IPS-18a (cell line): ENCODE data around the gene SNX4.
"Not testable (repeated sequence)": the region's sequence is repeated elsewhere in the genome, so short reads cannot be mapped to it uniquely, and the experiment has no call there.

Experiments
- H3K27ac ChIP-seq: one replicate; pipeline ENCODE4 v1.5.1; 2013; ENCODE audit warnings: low read length
- H3K27me3 ChIP-seq: one replicate; pipeline ENCODE4 v1.6.1; 2013; ENCODE audit warnings: mild to moderate bottlenecking, low read length; ENCODE audit not compliant: control insufficient read depth, insufficient read depth
- H3K36me3 ChIP-seq: one replicate; pipeline ENCODE4 v1.6.1; 2013; ENCODE audit warnings: low read depth, low read length; ENCODE audit not compliant: control insufficient read depth
- H3K4me1 ChIP-seq: one replicate; pipeline ENCODE4 v1.6.1; 2013; ENCODE audit warnings: low read depth, low read length; ENCODE audit not compliant: control insufficient read depth
- H3K4me3 ChIP-seq: one replicate; pipeline ENCODE4 v1.5.1; 2013; ENCODE audit warnings: low read length
- H3K9ac ChIP-seq: one replicate; pipeline ENCODE4 v1.6.1; 2013; ENCODE audit warnings: mild to moderate bottlenecking, low read length, moderate library complexity
- H3K9me3 ChIP-seq: one replicate; pipeline ENCODE4 v1.6.1; 2013; ENCODE audit warnings: low read depth, low read length; ENCODE audit not compliant: control insufficient read depth

The SNX4 gene

DNA sequence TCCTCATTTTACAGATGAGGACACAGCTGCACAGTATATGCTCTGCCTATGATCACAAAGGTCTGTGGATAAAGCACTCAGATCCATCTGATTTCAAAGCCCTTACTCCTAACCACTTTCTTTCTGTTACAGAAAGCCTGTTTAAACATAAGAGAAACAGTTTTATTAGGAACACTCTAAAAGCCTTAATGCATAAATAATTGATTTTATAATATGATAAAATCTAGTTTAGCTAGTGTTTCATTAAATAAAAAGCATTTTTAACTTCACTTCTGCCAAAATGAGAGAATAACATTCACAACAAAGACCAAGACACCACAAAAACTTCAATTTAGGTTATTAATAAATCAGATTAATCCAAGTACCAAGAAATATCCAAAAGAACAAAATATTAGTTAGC lies 21.4 kb downstream of the SNX4 start:
- Histone ChIP-seq H3K4me1 (no peaks in the 10 kb centered on the region), H3K27me3 (no peaks in the 10 kb centered on the region), H3K4me3 (no peak overlapping the region), H3K9me3 (no peaks in the 10 kb centered on the region), H3K27ac (no peak overlapping the region), H3K9ac (no peak overlapping the region), H3K36me3 (peaks cover 24% of the 10 kb centered on the region)

DNA sequence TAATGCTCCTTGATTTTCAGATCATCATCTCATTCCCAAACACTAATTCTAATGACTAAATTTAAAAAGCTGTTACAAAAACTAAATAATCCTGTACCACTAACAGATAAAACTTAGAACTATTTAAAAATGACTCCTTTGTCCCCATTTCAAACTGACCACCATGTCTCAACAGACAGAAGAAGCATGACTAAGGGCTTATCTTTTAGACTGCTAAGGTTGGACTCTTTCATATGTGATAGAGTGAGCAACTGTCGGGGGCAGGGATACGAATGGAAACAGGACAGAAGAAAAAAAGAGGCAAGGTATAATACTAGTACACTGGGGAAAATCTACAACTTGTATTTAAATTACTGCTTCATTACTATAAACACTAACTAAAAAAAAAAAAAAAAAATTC lies 23.3 kb downstream of the SNX4 start:
- no peaks in the 10 kb centered on the region for H3K27me3 ChIP-seq
- H3K36me3 ChIP-seq: peaks cover 27% of the 10 kb centered on the region
- H3K4me1 ChIP-seq: no peaks in the 10 kb centered on the region
- no peak overlapping the region for H3K27ac ChIP-seq
- H3K9me3 ChIP-seq: no peaks in the 10 kb centered on the region
- H3K4me3 ChIP-seq: no peak overlapping the region
- no peak overlapping the region for H3K9ac ChIP-seq

DNA sequence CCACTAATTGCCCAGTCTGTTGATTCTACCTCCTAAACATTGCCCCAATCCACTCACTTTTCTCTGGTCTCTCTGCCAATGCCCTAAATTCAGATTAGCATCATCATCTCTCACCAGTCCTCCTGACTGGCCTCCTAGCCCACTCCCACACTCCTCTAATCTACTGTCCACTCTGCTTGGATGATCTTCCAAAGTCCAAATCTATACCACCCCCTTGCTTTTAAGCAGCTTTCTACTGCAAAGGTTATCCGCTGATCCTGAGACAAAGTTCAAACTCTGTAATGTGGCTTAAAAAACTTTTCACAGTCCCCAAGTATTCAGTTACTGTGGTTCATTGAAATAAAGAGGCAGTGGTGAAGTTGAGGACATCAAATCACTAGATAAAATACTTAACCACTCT lies 37.6 kb downstream of the SNX4 start:
- H3K9me3 ChIP-seq: no peaks in the 10 kb centered on the region
- H3K27ac ChIP-seq: no peak overlapping the region
- no peaks in the 10 kb centered on the region for H3K27me3 ChIP-seq
- H3K4me1 ChIP-seq: no peaks in the 10 kb centered on the region
- peaks cover 10% of the 10 kb centered on the region for H3K36me3 ChIP-seq
- H3K4me3 ChIP-seq: no peak overlapping the region
- no peak overlapping the region for H3K9ac ChIP-seq

DNA sequence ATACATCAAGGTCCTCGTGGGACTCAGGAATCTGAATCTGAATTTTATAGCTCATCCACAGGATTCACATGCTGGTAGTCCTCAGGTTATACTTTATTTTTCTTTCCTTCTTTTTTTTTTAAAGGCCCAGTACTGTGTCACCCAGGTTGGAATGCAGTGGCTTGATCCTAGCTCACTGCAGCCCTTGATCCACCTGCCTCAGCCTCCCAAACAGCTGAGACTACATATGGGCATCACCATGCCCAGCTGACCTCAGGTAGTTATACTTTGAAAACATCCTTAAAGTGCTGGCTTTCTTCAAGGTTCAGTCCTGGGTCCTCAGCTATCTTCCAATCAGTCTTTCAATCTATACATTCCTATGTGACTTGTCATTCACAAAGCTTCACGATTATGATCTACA lies 38.2 kb downstream of the SNX4 start:
- H3K27me3 ChIP-seq: no peaks in the 10 kb centered on the region
- no peaks in the 10 kb centered on the region for H3K9me3 ChIP-seq
- H3K27ac ChIP-seq: no peak overlapping the region
- H3K4me3 ChIP-seq: no peak overlapping the region
- no peak overlapping the region for H3K9ac ChIP-seq
- H3K4me1 ChIP-seq: no peaks in the 10 kb centered on the region
- peaks cover 11% of the 10 kb centered on the region for H3K36me3 ChIP-seq

DNA sequence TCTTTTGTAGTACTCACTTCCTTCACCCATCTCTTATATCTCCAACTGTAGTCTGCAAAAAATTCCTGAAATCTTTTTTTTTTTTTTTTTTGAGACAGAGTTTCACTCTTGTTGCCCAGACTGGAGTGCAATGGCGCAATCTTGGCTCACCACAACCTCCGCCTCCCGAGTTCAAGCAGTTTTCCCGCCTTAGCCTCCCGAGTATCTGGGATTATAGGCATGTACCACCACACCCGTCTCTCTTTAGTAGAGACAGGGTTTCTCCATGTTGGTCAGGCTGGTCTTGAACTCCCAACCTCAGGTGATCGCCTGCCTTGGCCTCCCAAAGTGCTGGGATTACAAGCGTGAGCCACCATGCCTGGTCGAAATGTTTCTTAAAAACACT lies 38.6 kb downstream of the SNX4 start:
- H3K9me3 ChIP-seq, H3K27ac ChIP-seq, H3K4me3 ChIP-seq, H3K9ac ChIP-seq, H3K27me3 ChIP-seq, H3K4me1 ChIP-seq: not testable (repeated sequence)
- peaks cover 11% of the 10 kb centered on the region for H3K36me3 ChIP-seq

DNA sequence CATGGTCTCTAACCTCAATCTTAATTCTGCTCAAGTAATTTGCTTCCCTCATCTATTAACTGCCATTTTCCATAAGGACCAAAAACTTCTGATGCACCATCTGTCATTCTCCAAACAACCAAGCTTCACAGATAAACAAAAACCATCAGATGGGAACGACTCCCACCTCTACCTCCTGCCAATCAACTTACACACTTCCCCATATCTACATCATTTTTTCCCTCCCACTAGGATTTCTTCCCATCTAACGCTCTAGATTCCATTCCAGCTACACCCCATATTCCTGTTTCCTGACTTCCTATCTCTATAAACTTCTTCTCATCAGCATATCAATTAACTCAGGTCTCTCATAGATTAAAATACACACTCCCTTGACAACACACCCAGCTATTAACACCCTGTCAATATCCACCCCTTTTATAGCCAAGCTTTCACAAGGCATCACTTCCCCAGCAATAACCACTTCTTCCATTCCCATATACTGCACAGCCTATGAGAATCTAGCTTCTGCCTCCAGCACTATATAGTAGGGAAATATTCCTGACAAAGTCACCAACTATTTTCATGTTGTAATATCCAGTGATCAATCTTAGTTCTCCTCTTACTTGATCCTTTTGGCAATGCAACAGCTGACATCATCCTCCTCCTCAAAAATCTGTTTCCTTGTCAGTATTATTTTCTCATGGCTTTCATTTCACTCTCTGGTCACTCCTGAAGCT lies 39.2 kb downstream of the SNX4 start:
- H3K36me3 ChIP-seq: peaks cover 11% of the 10 kb centered on the region
- H3K4me1 ChIP-seq: no peaks in the 10 kb centered on the region
- H3K27me3 ChIP-seq: no peaks in the 10 kb centered on the region
- no peak overlapping the region for H3K4me3 ChIP-seq
- no peak overlapping the region for H3K27ac ChIP-seq
- H3K9me3 ChIP-seq: no peaks in the 10 kb centered on the region
- H3K9ac ChIP-seq: no peak overlapping the region

DNA sequence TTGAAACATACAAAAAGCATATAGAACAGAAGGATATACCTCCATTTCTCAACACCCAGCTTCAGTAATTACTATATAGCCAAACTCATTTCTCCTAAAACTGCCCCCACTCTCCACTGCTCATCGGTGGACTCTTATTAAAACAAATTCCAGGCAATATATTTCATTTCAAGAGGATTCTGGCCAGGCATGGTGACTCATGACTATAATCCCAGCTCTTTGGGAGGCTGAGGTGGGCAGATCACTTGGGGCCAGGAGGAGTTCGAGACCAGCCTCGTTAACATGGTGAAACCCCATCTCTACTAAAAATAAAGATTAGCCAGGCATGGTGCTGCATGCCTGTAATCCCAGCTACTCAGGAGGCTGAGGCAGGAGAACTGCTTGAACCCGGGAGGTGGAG lies 40.9 kb downstream of the SNX4 start:
- peaks cover 11% of the 10 kb centered on the region for H3K36me3 ChIP-seq
- no peaks in the 10 kb centered on the region for H3K4me1 ChIP-seq
- no peaks in the 10 kb centered on the region for H3K9me3 ChIP-seq
- H3K27me3 ChIP-seq: no peaks in the 10 kb centered on the region
- no peak overlapping the region for H3K27ac ChIP-seq
- no peak overlapping the region for H3K4me3 ChIP-seq
- no peak overlapping the region for H3K9ac ChIP-seq

DNA sequence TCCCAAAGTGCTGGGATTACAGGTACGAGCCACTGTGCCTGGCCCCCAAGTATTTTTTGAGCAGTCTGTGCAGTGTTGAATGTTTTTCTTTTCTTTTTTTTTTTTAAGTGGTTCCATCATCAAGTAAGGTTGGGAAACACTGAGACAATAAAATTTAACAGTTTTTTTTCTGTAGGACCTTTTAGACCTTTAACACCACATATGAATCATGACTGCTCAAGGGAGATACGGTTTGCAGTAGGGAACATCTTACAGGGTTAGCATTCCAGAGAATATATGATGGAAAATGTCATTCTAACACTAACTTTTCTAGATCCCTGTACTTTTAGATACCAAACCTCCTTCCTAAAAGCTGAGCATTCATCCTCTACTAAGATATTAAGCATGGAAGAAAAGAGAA lies 41.7 kb downstream of the SNX4 start:
- Histone ChIP-seq H3K4me1 (no peaks in the 10 kb centered on the region), H3K9me3 (no peaks in the 10 kb centered on the region), H3K36me3 (peaks cover 11% of the 10 kb centered on the region), H3K9ac (no peak overlapping the region), H3K27me3 (no peaks in the 10 kb centered on the region), H3K27ac (no peak overlapping the region), H3K4me3 (no peak overlapping the region)

DNA sequence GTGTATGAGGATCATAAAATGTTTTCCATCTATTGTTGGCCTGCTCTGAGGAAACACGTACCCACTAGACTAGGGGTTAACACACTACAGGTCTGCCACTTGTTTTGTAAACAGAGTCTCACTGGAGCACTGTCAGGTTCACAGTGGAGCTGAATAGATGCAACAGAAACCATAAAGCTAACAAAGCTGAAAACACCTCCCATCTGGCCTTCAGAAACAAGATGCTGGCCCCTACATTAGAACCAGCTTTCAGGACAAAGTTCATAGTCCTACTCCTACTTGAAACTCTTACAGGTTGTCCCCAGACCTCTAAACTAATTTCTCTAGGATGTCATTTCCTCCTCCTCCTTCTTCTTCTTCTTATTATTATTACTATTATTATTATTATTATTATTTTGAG lies 42.3 kb downstream of the SNX4 start:
- Histone ChIP-seq H3K27me3 (no peaks in the 10 kb centered on the region), H3K9me3 (no peaks in the 10 kb centered on the region), H3K4me1 (no peaks in the 10 kb centered on the region), H3K27ac (no peak overlapping the region), H3K9ac (no peak overlapping the region), H3K36me3 (peaks cover 11% of the 10 kb centered on the region), H3K4me3 (no peak overlapping the region)

DNA sequence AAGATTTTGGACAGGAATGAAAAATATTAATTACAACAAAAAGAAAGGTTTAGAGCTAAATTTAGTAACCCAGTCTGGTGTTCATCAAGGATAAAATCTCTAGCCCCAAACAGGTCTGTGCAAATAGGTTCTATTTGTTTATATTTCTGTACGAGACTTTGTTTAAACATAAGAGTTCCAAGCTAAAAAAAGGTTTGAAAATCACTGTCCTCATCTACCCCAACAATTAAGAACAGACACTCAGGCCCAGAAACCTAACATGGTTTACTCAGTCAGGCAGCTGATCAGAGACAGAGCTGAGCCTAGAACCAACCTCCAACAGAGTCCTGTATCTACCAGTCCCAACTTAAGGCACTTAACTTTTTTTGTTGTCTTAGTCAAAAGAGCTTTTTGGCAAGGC lies 49.3 kb downstream of the SNX4 start:
- H3K4me3 ChIP-seq: no peak overlapping the region
- no peak overlapping the region for H3K27ac ChIP-seq
- H3K9me3 ChIP-seq: no peaks in the 10 kb centered on the region
- no peaks in the 10 kb centered on the region for H3K4me1 ChIP-seq
- H3K36me3 ChIP-seq: peaks cover 23% of the 10 kb centered on the region
- no peaks in the 10 kb centered on the region for H3K27me3 ChIP-seq
- H3K9ac ChIP-seq: no peak overlapping the region

DNA sequence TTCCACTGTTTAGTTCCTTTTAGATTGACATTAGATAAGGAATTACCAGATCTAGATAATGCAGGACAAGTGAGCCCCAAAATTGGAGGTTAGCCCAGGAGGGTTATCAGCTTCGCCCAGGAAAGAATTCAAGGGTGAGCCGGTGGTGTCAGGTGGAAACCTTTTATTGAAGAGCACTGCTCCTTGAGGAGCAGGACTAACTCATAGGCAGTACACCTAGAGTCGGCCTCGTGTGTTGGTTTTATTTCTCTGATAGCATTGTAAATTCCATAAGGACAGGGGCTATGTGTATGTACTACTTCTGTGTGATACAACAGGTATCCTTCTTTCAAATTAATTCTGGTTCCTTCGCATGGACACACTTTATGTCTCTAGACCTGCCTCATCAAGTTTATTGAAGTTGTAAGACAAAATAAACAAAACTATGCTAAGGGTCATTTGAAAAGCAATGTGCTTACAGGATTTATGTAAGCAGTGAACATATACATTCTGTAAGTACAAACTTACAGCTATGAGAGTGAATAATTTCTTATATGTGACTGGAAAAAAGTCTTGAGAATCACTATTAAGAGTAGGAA lies 57.2 kb downstream of the SNX4 start:
- Histone ChIP-seq H3K4me1 (no peaks in the 10 kb centered on the region), H3K4me3 (no peak overlapping the region), H3K27ac (no peak overlapping the region), H3K9me3 (no peaks in the 10 kb centered on the region), H3K9ac (no peak overlapping the region), H3K27me3 (no peaks in the 10 kb centered on the region), H3K36me3 (peaks cover 11% of the 10 kb centered on the region)

DNA sequence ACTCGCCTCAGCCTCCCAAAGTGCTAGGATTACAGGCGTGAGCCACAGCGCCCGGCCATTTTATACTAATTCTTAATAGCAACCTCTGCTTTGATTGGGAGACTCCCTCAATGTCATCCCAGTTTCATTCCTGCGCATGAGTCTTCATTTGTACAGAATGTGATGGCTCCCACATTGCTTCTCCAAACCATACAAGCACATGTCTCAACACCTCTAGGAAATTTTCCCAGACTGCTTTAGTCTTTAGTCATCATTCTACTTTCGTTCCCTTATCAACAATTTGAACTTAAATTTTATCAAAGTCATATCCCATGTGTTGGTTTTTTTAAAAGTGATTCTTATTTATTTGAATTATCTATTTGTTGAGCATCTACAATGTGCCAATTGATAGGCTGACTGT lies 58.1 kb downstream of the SNX4 start:
- Histone ChIP-seq H3K9ac (no peak overlapping the region), H3K9me3 (no peaks in the 10 kb centered on the region), H3K27me3 (no peaks in the 10 kb centered on the region), H3K4me3 (no peak overlapping the region), H3K36me3 (peaks cover 5% of the 10 kb centered on the region), H3K27ac (no peak overlapping the region), H3K4me1 (no peaks in the 10 kb centered on the region)
